Lung (tissue), 12 donors: Measurements from ENCODE around the gene HOXB7. TPM values are rescaled to one million over a fixed set of nuclear protein-coding genes. Genes with fewer than 3 reads are reported as not detected.

Experiments used
- ATAC-seq: fragments of 200-7000 bp; cut with Tn5 transposase; one replicate; pipeline ENCODE4 v1.9.1; 2020; ENCODE audit warnings: moderate number of reproducible peaks; ENCODE audit not compliant: insufficient read depth, low FRiP score
- DNase-seq, 3 donors: peaks; one replicate each; pipeline ENCODE4 v3.0.0-alpha.2; 2013 to 2017
- H3K27ac ChIP-seq, 2 donors: one replicate each; pipeline ENCODE4 v1.5.1; 2013; ENCODE audit warnings: mild to moderate bottlenecking in 2 of 2, moderate library complexity in 2 of 2, control low read depth in 1 of 2, inconsistent platforms in 1 of 2, low read depth in 1 of 2, low read length in 1 of 2
- H3K27me3 ChIP-seq, 3 donors: one replicate each; pipeline ENCODE4 v1.5.1; 2013; ENCODE audit warnings: low read length in 2 of 3; ENCODE audit not compliant: control insufficient read depth in 3 of 3, insufficient read depth in 3 of 3
- H3K36me3 ChIP-seq, 4 donors: one replicate each; pipeline ENCODE4 v1.5.1; 2013; ENCODE audit warnings: low read length in 4 of 4, mild to moderate bottlenecking in 1 of 4, moderate library complexity in 1 of 4; ENCODE audit not compliant: control insufficient read depth in 4 of 4, insufficient read depth in 4 of 4
- H3K4me1 ChIP-seq, 5 donors: one replicate each; pipeline ENCODE4 v1.5.1; 2013; ENCODE audit warnings: low read length in 5 of 5, mild to moderate bottlenecking in 2 of 5, moderate library complexity in 1 of 5; ENCODE audit not compliant: control insufficient read depth in 5 of 5, insufficient read depth in 5 of 5
- H3K4me3 ChIP-seq: one replicate; pipeline ENCODE4 v1.5.1; 2013; ENCODE audit warnings: mild to moderate bottlenecking, control low read depth, moderate library complexity
- H3K9ac ChIP-seq, 2 donors: one replicate each; pipeline ENCODE4 v1.5.1; 2013; ENCODE audit warnings: low read length in 2 of 2, control low read depth in 1 of 2; ENCODE audit not compliant: insufficient read depth in 1 of 2
- H3K9me3 ChIP-seq, 4 donors: one replicate each; pipeline ENCODE4 v1.5.1; 2013; ENCODE audit warnings: low read length in 3 of 4, mild to moderate bottlenecking in 1 of 4, moderate library complexity in 1 of 4; ENCODE audit not compliant: control insufficient read depth in 4 of 4, insufficient read depth in 3 of 4
- CTCF ChIP-seq: IDR thresholded peaks from 2 replicates; pipeline ENCODE4 v1.5.1; 2012; ENCODE audit warnings: mild to moderate bottlenecking; ENCODE audit errors: control extremely low read depth, extremely low read depth
- WGBS, 2 donors: extraction: QIAGEN DNeasy Blood & Tissue Kit; methylation state at CpG; one replicate each; pipeline ENCODE4 v1.1.7; 2013; 5-methylcytosine and 5-hydroxymethylcytosine counted together
- polyA plus RNA-seq, 2 donors: library from polyadenylated mRNA; stranded (reverse); fragments of 200-250 nt; gene quantifications; one replicate each; pipeline ENCODE4 v1.2.1, GENCODE V29; 2013
- total RNA-seq, 2 donors: library from RNA; depleted of rRNA in 1 of 2; stranded (reverse); fragments of >200 nt in 1 of 2; gene quantifications; one replicate each; pipeline ENCODE4 v1.2.1, GENCODE V29; 2014 to 2021
- donor health status: control.
- donor health status: control.
- donor health status: Bipolar disorder and iron deficiency.
- donor health status: healthy.
- donor health status: DM: yes; HTN: yes; CAD: no.

HOXB7 gene
- total and polyA plus RNA-seq, 4 donors, result 0.43 to 3.3 (median 2.3) TPM

- Histone ChIP-seq H3K27ac (no peak overlapping the region), H3K9ac (no peak overlapping the region), H3K4me3 (no peak overlapping the region), H3K4me1 (peaks cover 0 to 9% (median 0%) of the 10 kb centered on the region in 5 donors), H3K27me3 (peaks cover 0 to 84% (median 46%) of the 10 kb centered on the region in 3 donors), H3K36me3 (peaks cover 0 to 8% (median 0%) of the 10 kb centered on the region in 4 donors), H3K9me3 (peaks cover 0 to 4% (median 0%) of the 10 kb centered on the region in 4 donors)
- ATAC-seq, result no peak
- 61 to 85% methylated on average over 41 of the region's 41 CpGs for WGBS, 2 donors
- no peak for TF ChIP-seq CTCF
- DNase-seq, result no peak
These were observed 4.6 kb downstream of the HOXB7 start for GRCh38 chr17:48605991-48606891.

- Histone ChIP-seq H3K9me3 (peaks cover 0 to 4% (median 0%) of the 10 kb centered on the region in 4 donors), H3K27me3 (peaks cover 0 to 85% (median 44%) of the 10 kb centered on the region in 3 donors), H3K4me1 (peaks cover 0 to 9% (median 0%) of the 10 kb centered on the region in 5 donors), H3K9ac (no peak overlapping the region), H3K36me3 (peaks cover 0 to 8% (median 0%) of the 10 kb centered on the region in 4 donors), H3K27ac (no peak overlapping the region), H3K4me3 (no peak overlapping the region)
- no peak for ATAC-seq
- no peak for DNase-seq
- WGBS, 2 donors, result 56 to 79% methylated on average over 10 of the region's 10 CpGs
- no peak for TF ChIP-seq CTCF
These were observed 5.4 kb downstream of the HOXB7 start for GRCh38 chr17:48605409-48605919.

- ATAC-seq (no peak), DNase-seq (no peak)
- Histone ChIP-seq H3K27me3 (peaks cover 0 to 91% (median 44%) of the 10 kb centered on the region in 3 donors), H3K4me1 (peaks cover 0 to 8% (median 0%) of the 10 kb centered on the region in 5 donors), H3K36me3 (peaks cover 0 to 8% (median 0%) of the 10 kb centered on the region in 4 donors), H3K9me3 (peaks cover 0 to 4% (median 0%) of the 10 kb centered on the region in 4 donors), H3K9ac (no peak within 1 kb of the TSS), H3K27ac (no peak within 1 kb of the TSS), H3K4me3 (no peak within 1 kb of the TSS)
- TF ChIP-seq CTCF, result no peak
- 34 to 50% methylated on average over 16 of the region's 16 CpGs for WGBS, 2 donors
These were observed 6.0 kb downstream of the HOXB7 start, which contains the start of gene HOXB6 for GRCh38 chr17:48604770-48605329. TSS of gene HOXB6 (minus strand) at chr17:48604986. CDS start at chr17:48598150, 6,836 bp downstream.
